DMS 273 (cell line): ENCODE measurements around the gene YWHAQ.
A peak's percentile ranks its signal among the peaks of the same experiment; 100 is the strongest.
"Not testable (repeated sequence)": the region's sequence is repeated elsewhere in the genome, so short reads cannot be mapped to it uniquely, and the experiment has no call there.

ENCODE experiments used
- DNase-seq: peaks from one replicate; lab custom pipeline; 2025; ENCODE audit not compliant: unreplicated experiment; lab: John Stamatoyannopoulos, UW

The YWHAQ gene

GRCh38 chr2:9552219-9553178 is 78.3 kb downstream of the YWHAQ start:
- peak; percentile 21 for DNase-seq

DNA sequence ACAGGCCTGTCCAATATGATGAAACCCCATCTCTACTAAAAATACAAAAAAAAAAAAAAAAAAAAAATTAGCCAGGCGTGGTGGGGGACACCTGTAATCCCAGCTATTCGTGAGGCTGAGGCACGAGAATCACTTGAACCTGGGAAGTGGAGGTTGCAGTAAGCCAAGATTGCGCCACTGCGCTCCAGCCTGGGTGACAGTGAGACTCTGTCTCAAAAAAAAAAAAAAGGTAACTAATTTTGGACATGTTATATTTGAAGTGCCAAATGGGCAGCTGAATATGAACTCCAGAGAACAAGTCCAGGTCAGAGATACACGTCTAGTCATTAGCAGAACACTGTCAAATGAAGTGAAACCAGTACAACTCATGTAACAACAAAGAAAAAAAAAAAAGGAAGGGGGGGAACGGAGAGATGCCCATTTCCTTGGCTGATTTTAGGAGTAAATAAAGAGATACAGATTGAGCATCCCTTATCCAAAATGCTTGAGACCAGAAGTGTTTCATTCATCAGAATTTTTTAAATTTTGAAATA is 79.9 kb downstream of the YWHAQ start:
- DNase-seq, result not testable (repeated sequence)

DNA sequence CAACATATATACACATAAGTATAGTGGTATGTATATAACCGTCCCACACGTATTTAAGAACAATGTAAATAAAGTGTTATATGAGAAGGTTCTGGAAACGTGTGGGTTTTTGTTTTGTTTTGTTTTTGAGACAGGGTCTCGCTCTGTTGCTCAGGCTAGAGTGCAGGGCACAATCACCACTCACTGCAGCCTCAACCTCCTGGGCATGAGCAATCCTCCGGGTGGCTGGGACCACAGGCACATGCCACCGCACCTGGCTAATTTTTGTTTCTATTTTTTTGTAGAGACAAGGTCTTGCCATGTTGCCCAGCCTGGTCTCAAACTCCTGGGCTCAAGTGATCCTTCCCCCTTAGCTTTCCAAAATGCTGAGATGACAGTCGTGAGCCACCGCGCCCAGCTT is 81.4 kb downstream of the YWHAQ start:
- no peak for DNase-seq

DNA sequence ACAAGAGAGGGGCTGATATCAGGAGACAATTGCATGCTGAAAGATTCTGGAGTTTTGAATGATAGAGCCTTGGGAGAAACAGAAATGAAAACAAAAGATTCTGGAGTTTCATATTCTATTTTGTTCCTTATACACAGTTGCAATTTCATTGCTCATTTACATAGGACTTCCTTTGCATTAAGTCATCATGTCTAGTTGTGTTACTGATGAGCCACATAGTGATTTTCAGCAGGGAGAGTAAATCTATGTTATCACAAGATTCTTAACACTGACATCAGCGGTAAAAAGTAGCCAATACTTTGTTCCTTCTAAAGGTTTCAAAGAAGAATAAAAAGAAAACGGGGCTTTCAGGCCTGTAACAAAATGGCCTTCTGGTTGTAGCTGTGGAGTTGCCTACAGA is 82.3 kb downstream of the YWHAQ start:
- no peak for DNase-seq

- DNase-seq, result no peak
These were observed 83.4 kb downstream of the YWHAQ start for GRCh38 chr2:9547262-9547991.

GRCh38 chr2:9545502-9545901 is 85.3 kb downstream of the YWHAQ start:
- no peak for DNase-seq

- DNase-seq, result no peak
These were observed 87.2 kb downstream of the YWHAQ start for GRCh38 chr2:9543557-9543956.

GRCh38 chr2:9539531-9539930 is 91.3 kb downstream of the YWHAQ start:
- DNase-seq, result no peak

DNA sequence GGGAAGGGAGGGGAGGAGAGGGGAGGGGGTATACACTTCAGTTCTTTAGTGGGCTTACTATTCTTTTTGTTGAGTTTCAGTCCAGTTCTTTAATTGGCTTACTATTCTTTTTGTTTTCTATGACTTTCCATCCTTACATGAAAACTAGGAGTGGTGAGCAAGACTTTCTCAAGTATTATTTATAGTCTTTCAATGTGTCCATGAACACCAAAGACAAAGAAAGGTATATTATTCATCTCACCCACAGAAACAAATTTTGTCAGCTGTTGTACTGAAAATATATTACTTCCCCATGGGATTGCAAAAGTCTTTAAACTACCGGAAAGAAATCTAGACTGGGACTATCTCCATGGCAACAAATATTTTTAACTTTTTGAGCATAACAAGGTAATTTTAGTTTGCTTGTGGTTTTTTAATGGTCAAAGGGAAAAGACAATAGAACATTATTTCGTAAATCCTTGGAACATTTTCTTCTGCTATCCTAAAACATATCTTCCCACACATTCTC is 92.7 kb downstream of the YWHAQ start:
- no peak for DNase-seq

GRCh38 chr2:9536504-9536903 is 94.3 kb downstream of the YWHAQ start:
- no peak for DNase-seq

DNA sequence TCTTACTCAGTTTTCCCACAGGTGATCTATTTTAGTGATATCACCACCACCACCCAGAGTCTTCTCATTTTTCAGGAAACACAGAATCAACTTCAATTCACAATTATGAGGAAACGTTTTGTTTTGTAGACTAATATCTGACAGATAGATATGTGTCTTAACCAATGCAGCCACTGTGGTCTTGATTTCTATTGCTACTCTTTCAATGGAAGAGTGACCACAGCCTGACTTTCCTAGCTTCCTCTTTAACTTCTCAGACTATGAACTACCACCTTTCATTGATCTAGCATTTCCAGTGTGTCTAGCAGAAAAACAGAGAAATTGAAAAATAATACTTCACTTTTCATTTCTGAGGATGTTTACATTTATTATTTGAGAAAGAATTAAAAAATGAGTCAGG is 95.6 kb downstream of the YWHAQ start:
- no peak for DNase-seq
